HG03342 (cell line): ENCODE data around the gene ST3GAL4.
"Not testable (repeated sequence)": the region's sequence is repeated elsewhere in the genome, so short reads cannot be mapped to it uniquely, and the experiment has no call there.

Experiments
- ATAC-seq: cut with Tn5 transposase; IDR thresholded peaks from one replicate; pipeline ENCODE4 v1.9.1; 2021; ENCODE audit warnings: mild to moderate bottlenecking, moderate library complexity; ENCODE audit not compliant: unreplicated experiment

Gene ST3GAL4

DNA sequence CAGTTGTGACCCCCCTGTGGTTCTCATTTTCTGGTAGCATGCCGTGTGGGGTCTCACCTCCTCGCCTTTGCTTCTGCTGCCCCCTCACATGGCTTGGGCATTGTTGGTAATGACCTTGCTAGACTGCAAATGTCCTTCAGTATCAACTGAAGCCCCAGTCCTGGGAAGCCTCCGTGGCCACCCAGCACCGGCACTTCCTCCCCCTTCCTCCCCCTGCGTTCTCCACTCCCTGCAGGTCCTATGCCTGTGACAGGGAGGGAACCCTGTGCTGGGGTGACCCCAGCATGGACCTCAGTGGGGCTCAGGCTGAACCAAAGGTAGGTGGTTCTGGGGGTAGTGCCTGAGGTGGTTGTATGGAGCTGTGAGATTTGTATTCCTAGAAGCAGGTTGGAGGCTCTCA is 5.9 kb downstream of the ST3GAL4 start:
- ATAC-seq: no peak

GRCh38 chr11:126362879-126363655 is 7.6 kb downstream of the ST3GAL4 start:
- ATAC-seq: no peak

- no peak for ATAC-seq
Observed at GRCh38 chr11:126363706-126364248, 8.3 kb downstream of the ST3GAL4 start.

DNA sequence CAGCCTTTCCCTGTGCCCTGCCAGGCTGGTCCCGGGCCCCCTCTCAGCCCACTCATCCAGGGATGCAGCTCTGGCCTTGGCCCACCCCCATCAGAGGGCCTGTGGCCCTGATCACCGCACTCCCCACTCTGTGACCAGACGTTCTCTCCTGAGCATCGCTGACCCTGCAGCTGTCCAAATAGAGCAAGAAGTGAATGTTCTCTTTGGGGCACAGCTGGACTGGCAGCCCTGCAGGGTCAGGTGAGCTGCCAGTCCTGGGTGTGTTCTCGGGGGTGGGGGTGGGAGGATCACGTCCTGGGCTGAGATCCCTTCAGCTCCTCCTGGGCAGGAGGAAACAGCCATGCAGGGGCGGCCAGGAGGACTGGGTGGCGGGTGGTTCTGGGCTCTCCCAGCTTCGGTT is 9.2 kb downstream of the ST3GAL4 start:
- ATAC-seq: not testable (repeated sequence)

- not testable (repeated sequence) for ATAC-seq
Observed at GRCh38 chr11:126365508-126365907, 10.0 kb downstream of the ST3GAL4 start.

GRCh38 chr11:126366064-126366822 is 10.8 kb downstream of the ST3GAL4 start:
- ATAC-seq: no peak

DNA sequence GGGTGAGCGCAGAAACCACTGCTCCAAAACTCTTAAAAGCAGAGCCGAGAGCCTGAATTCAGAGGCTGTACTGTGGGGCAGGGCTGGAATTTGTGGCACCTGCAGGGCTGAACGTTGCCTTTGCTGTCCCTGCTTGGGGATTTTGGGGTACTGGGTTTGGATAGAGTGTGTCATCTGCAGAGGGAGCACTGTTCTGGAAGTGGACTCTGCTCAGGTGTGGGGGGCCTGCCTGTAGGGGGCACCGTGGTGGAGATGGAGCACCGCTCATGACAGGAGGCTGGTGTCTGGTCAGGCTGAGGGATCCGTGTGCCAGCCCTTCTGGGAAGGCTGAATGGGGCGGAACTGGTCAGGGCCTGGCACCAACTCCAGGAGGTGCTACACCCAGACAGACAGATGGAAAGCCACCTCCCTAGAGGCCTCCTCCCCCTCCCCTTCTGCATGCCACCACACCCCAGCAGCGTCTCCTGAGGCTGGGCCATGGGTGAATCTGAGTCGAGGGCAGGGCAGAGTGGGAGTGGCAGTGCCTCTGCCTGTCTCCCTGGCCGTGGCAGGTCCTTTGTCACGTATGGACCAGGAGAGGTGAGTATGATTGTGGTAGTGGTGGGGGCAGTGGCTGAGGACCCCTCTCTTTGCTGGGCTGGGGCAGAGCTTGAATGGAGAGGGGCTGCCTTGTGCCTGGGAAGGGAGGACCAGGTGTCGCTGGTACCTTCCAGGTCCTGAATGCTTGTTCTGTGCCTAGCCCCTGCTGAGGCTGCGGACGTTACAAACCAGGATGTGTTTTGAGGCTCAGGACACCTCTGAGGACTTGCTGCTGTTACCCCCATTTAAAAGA is 11.6 kb downstream of the ST3GAL4 start:
- ATAC-seq: not testable (repeated sequence)

- ATAC-seq: not testable (repeated sequence)
Observed at GRCh38 chr11:126367806-126368205, 12.3 kb downstream of the ST3GAL4 start.

- not testable (repeated sequence) for ATAC-seq
Observed at GRCh38 chr11:126368336-126369119, 13.0 kb downstream of the ST3GAL4 start.

DNA sequence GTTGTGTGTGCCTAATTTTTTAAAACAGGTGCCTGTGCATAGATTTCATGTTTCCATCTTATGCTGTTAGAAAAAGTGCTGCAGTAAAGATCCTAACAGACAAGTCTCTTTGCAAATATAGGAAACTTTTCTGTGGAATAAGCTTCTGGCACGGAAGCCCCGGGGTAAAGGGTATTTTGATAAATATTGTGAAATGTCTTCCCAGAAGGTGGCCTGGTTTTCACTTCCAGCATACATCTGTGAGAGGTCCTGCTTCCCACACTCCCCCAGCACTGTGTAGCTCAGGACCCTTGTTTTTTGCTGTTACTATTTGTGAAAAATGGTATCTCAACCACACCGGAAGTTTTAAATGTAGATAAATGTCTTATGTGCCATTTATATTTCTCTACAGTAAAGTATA is 14.5 kb downstream of the ST3GAL4 start:
- ATAC-seq: no peak

DNA sequence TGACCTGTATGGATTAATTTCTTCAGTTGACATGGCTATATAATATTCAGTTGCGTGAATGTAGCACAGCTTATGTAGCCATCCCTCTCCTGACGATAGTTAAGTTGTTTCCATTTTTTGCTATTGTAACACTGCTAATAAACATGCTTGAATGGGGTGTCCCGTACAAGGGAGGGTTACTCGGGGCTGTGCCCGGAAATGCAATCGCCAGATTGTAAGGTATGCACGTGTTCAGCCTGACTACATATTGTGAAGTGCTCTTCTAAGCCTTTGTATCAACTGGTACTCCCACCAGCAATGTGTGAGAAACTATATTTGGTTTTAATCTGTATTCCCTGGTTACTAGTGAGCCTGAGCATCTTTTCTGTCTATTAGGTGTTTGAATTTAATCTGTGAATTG is 16.1 kb downstream of the ST3GAL4 start:
- ATAC-seq: no peak

DNA sequence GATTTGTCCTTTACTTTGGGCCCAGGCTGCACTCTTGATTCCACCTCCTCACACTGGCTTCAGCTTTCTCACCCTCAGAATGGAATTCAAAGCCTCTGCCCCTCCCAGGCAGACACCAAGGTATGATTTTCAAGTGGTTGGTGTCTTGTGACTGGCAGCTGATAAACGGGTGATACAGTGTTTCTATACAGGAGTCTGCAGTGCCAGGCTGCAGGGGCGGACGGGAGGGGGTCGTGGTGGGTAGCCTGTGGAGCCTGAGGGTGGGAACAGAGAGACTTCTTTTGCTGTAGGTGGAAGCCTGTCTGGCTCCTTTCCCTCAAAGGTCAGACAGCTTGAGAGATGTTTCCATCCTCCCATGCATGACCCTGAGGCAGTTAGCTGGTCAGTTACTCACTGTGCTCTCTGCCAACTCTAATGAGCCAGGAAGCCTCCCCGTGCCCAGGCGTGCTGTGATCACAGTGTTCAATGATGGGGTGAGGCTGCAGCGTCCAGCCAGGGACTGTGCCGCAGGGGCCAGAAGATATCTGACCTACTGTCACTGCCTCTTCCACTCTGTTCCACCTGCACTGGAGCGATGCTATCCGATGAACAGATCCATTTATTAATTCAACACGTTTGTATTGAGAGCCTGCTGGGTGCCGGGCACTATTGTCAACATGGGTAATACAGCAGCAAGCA is 18.0 kb downstream of the ST3GAL4 start:
- ATAC-seq: not testable (repeated sequence)

DNA sequence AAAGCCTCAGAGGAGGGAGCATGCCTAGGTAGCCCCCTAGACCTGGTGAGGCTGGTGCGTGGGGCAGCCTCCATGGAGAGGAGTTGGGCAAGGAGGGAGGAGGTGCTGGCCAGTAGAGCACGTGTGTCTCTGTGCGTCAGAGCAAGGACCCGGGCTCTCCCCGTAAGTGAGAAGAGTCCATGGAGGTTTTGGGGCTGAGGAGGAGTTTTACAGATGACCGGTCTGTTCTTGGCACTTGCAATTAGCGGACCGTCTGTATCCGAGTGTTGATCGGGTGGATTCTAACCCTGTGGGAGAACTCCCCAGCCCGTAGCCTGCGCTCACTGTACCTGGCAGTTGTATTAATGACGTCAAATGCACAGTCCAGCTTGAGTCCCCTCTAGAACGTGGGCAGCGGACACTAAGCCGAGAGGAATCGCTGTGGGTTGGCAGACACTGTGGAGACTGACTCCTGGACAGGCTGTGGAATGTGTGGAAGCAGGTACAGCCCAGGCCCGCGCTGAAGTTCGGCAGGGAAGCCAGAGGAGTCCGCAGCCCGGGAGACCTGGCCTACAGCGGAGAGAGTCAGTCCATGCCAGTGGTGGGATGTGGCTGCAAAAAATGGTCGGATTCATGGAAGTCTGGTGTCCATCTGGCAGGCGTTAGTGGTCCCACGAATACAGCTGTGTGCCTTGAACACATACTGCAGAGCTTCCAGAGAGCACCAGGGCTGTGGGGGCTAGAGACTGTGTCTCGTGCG is 19.2 kb downstream of the ST3GAL4 start:
- ATAC-seq: not testable (repeated sequence)

- no peak for ATAC-seq
Observed at GRCh38 chr11:126375726-126376125, 20.2 kb downstream of the ST3GAL4 start.

GRCh38 chr11:126378763-126379162 is 23.3 kb downstream of the ST3GAL4 start:
- ATAC-seq: no peak

GRCh38 chr11:126380909-126381308 is 25.4 kb downstream of the ST3GAL4 start:
- no peak for ATAC-seq

DNA sequence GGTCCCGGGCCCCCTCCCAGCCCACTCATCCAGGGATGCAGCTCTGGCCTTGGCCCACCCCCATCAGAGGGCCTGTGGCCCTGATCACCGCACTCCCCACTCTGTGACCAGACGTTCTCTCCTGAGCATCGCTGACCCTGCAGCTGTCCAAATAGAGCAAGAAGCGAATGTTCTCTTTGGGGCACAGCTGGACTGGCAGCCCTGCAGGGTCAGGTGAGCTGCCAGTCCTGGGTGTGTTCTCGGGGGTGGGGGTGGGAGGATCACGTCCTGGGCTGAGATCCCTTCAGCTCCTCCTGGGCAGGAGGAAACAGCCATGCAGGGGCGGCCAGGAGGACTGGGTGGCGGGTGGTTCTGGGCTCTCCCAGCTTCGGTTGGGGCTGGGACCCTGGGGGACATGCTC is 26.5 kb downstream of the ST3GAL4 start:
- ATAC-seq: not testable (repeated sequence)

DNA sequence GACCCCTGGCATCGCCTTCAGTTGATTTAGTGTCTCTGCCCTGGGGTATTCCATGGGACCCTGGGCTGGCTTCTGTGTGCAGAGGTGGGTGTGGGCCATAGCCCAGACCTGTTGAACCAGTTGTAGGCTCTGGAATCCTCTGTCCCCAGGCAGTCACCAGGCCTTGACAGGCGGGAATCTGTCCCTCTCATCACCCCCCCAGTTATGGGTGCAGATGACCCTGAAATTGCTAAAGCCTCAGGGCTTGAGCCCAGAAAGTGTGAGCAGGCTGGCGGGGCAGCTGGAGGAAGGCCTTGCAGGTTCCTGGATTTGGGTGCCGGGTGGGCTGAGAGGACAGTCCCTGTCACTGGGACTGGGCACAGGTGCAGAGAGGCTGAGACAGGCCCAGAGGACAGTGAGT is 27.2 kb downstream of the ST3GAL4 start:
- not testable (repeated sequence) for ATAC-seq
